GM12878 (cell line): ENCODE data around the gene SMIM26. TPM values are rescaled to one million over a fixed set of nuclear protein-coding genes. Genes with fewer than 3 reads are reported as not detected.

ENCODE experiments used
- ASH2L ChIP-seq: fragments of 300-600, 200-600 bp; sonication (generic); IDR thresholded peaks from 2 replicates; pipeline ENCODE4 v1.6.1; 2017; ENCODE audit warnings: low read depth, mild to moderate bottlenecking, borderline replicate concordance
- BRCA1 ChIP-seq: IDR thresholded peaks from 2 replicates; pipeline ENCODE4 v1.6.1; 2011; ENCODE audit warnings: low read depth, low read length, improper control_type of control experiment
- FOS ChIP-seq: IDR thresholded peaks from 3 replicates; pipeline ENCODE4 v1.6.1; 2011; ENCODE audit warnings: borderline replicate concordance; ENCODE audit not compliant: insufficient read length; ENCODE audit errors: extremely low read depth
- IRF4 ChIP-seq: IDR thresholded peaks from 2 replicates; pipeline ENCODE4 v1.6.1; 2011; ENCODE audit warnings: low read depth, low read length
- JUND ChIP-seq: IDR thresholded peaks from 2 replicates; pipeline ENCODE4 v1.6.1; 2012; ENCODE audit warnings: low read depth, mild to moderate bottlenecking, low read length, improper control_type of control experiment, moderate library complexity
- MLLT1 ChIP-seq: fragments of 450-650 bp; IDR thresholded peaks from 2 replicates; pipeline ENCODE4 v1.6.1; 2016; ENCODE audit warnings: mild to moderate bottlenecking
- NBN ChIP-seq: fragments of 450-650 bp; IDR thresholded peaks from 2 replicates; pipeline ENCODE4 v1.6.1; 2016
- NFIC ChIP-seq: IDR thresholded peaks from 2 replicates; pipeline ENCODE4 v1.6.1; 2012; ENCODE audit warnings: low read depth, mild to moderate bottlenecking, inconsistent platforms, low read length, moderate library complexity
- PRDM15 ChIP-seq: fragments of 450-650 bp; formaldehyde crosslinking; IDR thresholded peaks from 2 replicates; pipeline ENCODE4 v1.4.0; 2020; ENCODE audit warnings: mild to moderate bottlenecking, moderate library complexity
- RAD51 ChIP-seq: fragments of 450-650 bp; IDR thresholded peaks from 2 replicates; pipeline ENCODE4 v1.6.1; 2016; ENCODE audit warnings: moderate library complexity, mild to moderate bottlenecking, inconsistent platforms
- RELB ChIP-seq: fragments of 450-650 bp; IDR thresholded peaks from 2 replicates; pipeline ENCODE4 v1.6.1; 2017; ENCODE audit warnings: low read depth, mild to moderate bottlenecking, moderate library complexity
- RUNX3 ChIP-seq: IDR thresholded peaks from 2 replicates; pipeline ENCODE4 v1.6.1; 2012; ENCODE audit warnings: low read length, inconsistent platforms
- SIN3A ChIP-seq: IDR thresholded peaks from 2 replicates; pipeline ENCODE4 v1.6.1; 2012; ENCODE audit warnings: low read depth, low read length, improper control_type of control experiment
- SIX5 ChIP-seq: IDR thresholded peaks from 2 replicates; pipeline ENCODE4 v1.6.1; 2011; ENCODE audit warnings: mild to moderate bottlenecking, low read depth, low read length, moderate library complexity; ENCODE audit not compliant: severe bottlenecking
- TBL1XR1 ChIP-seq: IDR thresholded peaks from 2 replicates; pipeline ENCODE4 v1.6.1; 2012; ENCODE audit warnings: low read depth, low read length, improper control_type of control experiment
- TCF12 ChIP-seq: IDR thresholded peaks from 2 replicates; pipeline ENCODE4 v1.6.1; 2011; ENCODE audit warnings: low read depth, mild to moderate bottlenecking, low read length
- TCF3 ChIP-seq: IDR thresholded peaks from 2 replicates; pipeline ENCODE4 v1.6.1; 2012; ENCODE audit warnings: low read depth, mild to moderate bottlenecking, low read length, borderline replicate concordance; ENCODE audit not compliant: insufficient read depth
- ZBTB11 ChIP-seq: fragments of 450-650 bp; formaldehyde crosslinking; IDR thresholded peaks from 2 replicates; pipeline ENCODE4 v1.5.0; 2022; ENCODE audit warnings: mild to moderate bottlenecking, missing genetic modification characterization
- ZNF274 ChIP-seq: IDR thresholded peaks from one replicate; pipeline ENCODE4 v1.8.0; 2011; ENCODE audit not compliant: insufficient read length, insufficient read depth
- ZNF622 ChIP-seq: fragments of 450-650 bp; IDR thresholded peaks from 2 replicates; pipeline ENCODE4 v1.6.1; 2017; ENCODE audit warnings: mild to moderate bottlenecking, inconsistent platforms
- polyA plus RNA-seq, 11 experiments: library from polyadenylated mRNA; depleted of rRNA in 4 of 11; unstranded in 6 of 11; stranded (reverse) in 5 of 11; fragments of >200 nt; fragmentation: Nextera tagmentation in 4 of 11; fragmentation: Illumina TruSeq in 1 of 11; extraction: Ambion mirVana in 4 of 11; extraction: Trizol in 1 of 11; gene quantifications; 1 replicate in 1 of 11; 2 replicates in 10 of 11; pipeline versions ENCODE4 v1.2.1 to v1.2.3, GENCODE V29; 2011 to 2016; ENCODE audit warnings: inconsistent platforms in 2 of 11, missing spikeins in 2 of 11, low read depth in 1 of 11
- total RNA-seq, 4 experiments: library from RNA; depleted of rRNA in 3 of 4; stranded (reverse); fragments of >200 nt in 3 of 4; fragmentation: Illumina TruSeq in 1 of 4; extraction: Trizol in 1 of 4; gene quantifications; 2 replicates each; pipeline versions ENCODE4 v1.2.1 to v1.2.3, GENCODE V29; 2013 to 2021

SMIM26 gene
- total and polyA plus RNA-seq, 10 of the 15 experiments (the other 5 are each of a cell fraction or from before 2014, with no cell fraction given), result 74.3 to 329 (median 176) TPM

GRCh38 chr20:18566892-18567738 lies at the start of gene SMIM26 (continued):
- TF ChIP-seq RELB (peak; percentile 64), ZNF274 (no peak), BRCA1 (no peak), FOS (no peak), RAD51 (peak; percentile 97), ZNF622 (no peak), TBL1XR1 (0 out of 2 replicates have a peak, but pooled peaks have one; percentile 49), NBN (peak; percentile 68; the same call in 1 of the 2 replicates), IRF4 (peak; percentile 48; the same call in 1 of the 2 replicates), ASH2L (no peak), JUND (no peak), SIX5 (peak; percentile 26), TCF3 (peak; percentile 55; the same call in 1 of the 2 replicates), TCF12 (0 out of 2 replicates have a peak, but pooled peaks have one; percentile 20), SIN3A (peak; percentile 45; the same call in 1 of the 2 replicates), ZBTB11 (peak; percentile 64), NFIC (no peak), RUNX3 (peak; percentile 77), MLLT1 (0 out of 2 replicates have a peak, but pooled peaks have one; percentile 13), PRDM15 (no peak)
